ENCODE data around the gene FHOD1.

- TF ChIP-seq GATA2 (IDR thresholded peaks at IDR 0.05; ENCODE audit: low read depth, low read length): no peak
- TF ChIP-seq GATA3 (IDR thresholded peaks at IDR 0.05; ENCODE audit: low read depth, low read length): no peak
Observed at GRCh38 chr16:67256701-67257230, 9.5 kb upstream of the FHOD1 start.

Data from SH-SY5Y (cell line).